Hepatocyte (in vitro differentiated cells): Measurements from ENCODE around the gene SLC8B1. TPM values are rescaled to one million over a fixed set of nuclear protein-coding genes. Genes with fewer than 3 reads are reported as not detected.

Source experiments
- DNase-seq: peaks from one replicate; pipeline ENCODE4 v3.0.0-alpha.2; 2016; ENCODE audit warnings: low spot score
- H2AFZ ChIP-seq: fragments of 200-600 bp; sonication (generic); 2 replicates; pipeline ENCODE4 v1.6.0; 2016; ENCODE audit warnings: antibody characterized with exemption, mild to moderate bottlenecking
- H3K27ac ChIP-seq: fragments of 200-600 bp; sonication (generic); 2 replicates; pipeline ENCODE4 v1.5.1; 2016; ENCODE audit warnings: mild to moderate bottlenecking
- H3K27me3 ChIP-seq: fragments of 200-600 bp; sonication (generic); 2 replicates; pipeline ENCODE4 v1.6.1; 2016
- H3K36me3 ChIP-seq: fragments of 200-600 bp; sonication (generic); replicated peaks from 2 replicates; pipeline ENCODE4 v1.5.1; 2016; ENCODE audit warnings: low read depth; ENCODE audit not compliant: insufficient read depth
- H3K4me1 ChIP-seq: fragments of 200-600 bp; sonication (generic); 2 replicates; pipeline ENCODE4 v1.5.1; 2016; ENCODE audit warnings: mild to moderate bottlenecking, moderate library complexity; ENCODE audit not compliant: insufficient read depth
- H3K4me2 ChIP-seq: fragments of 200-600 bp; sonication (generic); 2 replicates; pipeline ENCODE4 v1.6.0; 2016
- H3K4me3 ChIP-seq: fragments of 200-600 bp; sonication (generic); 2 replicates; pipeline ENCODE4 v1.5.1; 2016; ENCODE audit warnings: mild to moderate bottlenecking
- H3K79me2 ChIP-seq: fragments of 200-600 bp; sonication (generic); 2 replicates; pipeline ENCODE4 v1.6.0; 2017; ENCODE audit warnings: mild to moderate bottlenecking
- H3K9me2 ChIP-seq: fragments of 200-600 bp; sonication (generic); replicated peaks from 2 replicates; pipeline ENCODE4 v1.6.0; 2017; ENCODE audit warnings: mild to moderate bottlenecking; ENCODE audit not compliant: insufficient read depth
- H3K9me3 ChIP-seq: fragments of 200-600 bp; sonication (generic); 2 replicates; pipeline ENCODE4 v1.5.1; 2016; ENCODE audit warnings: low read depth, mild to moderate bottlenecking
- H4K20me1 ChIP-seq: fragments of 200-600 bp; sonication (generic); 2 replicates; pipeline ENCODE4 v1.6.0; 2016; ENCODE audit warnings: mild to moderate bottlenecking; ENCODE audit not compliant: insufficient read depth, poor library complexity, severe bottlenecking
- EZH2 ChIP-seq: fragments of 200-600 bp; sonication (generic); IDR thresholded peaks from 2 replicates; pipeline ENCODE4 v1.6.1; 2016; ENCODE audit warnings: antibody characterized with exemption, mild to moderate bottlenecking, borderline replicate concordance
- EZH2phosphoT487 ChIP-seq: fragments of 200-600 bp; sonication (generic); IDR thresholded peaks from one replicate; pipeline ENCODE4 v1.6.1; 2018; ENCODE audit warnings: antibody characterized with exemption, mild to moderate bottlenecking, low read depth, moderate library complexity; ENCODE audit not compliant: unreplicated experiment, severe bottlenecking
- WGBS: methylation state at CpG from one replicate; pipeline ENCODE4 v1.1.6; 2016; ENCODE audit warnings: low lambda C conversion rate; ENCODE audit errors: missing lambda C conversion rate; 5-methylcytosine and 5-hydroxymethylcytosine counted together
- polyA plus RNA-seq: library from polyadenylated mRNA; unstranded; fragments of >200 nt; fragmentation: Nextera tagmentation; extraction: Ambion mirVana; gene quantifications from 2 replicates; pipeline ENCODE4 v1.2.1, GENCODE V29; 2016
- total RNA-seq: library from RNA; depleted of rRNA; stranded (reverse); fragments of >200 nt; gene quantifications from 2 replicates; pipeline ENCODE4 v1.2.3, GENCODE V29; 2014
- TF ChIP-seq, protein P1 (sequence below): fragments of 200-600 bp; sonication (generic); IDR thresholded peaks from 2 replicates; pipeline ENCODE4 v1.5.1; 2016; ENCODE audit warnings: antibody characterized with exemption, mild to moderate bottlenecking; ENCODE audit not compliant: poor library complexity

The SLC8B1 gene
- total and polyA plus RNA-seq, 2 experiments from 2014 or later, result 15.4 to 17.9 TPM

DNA sequence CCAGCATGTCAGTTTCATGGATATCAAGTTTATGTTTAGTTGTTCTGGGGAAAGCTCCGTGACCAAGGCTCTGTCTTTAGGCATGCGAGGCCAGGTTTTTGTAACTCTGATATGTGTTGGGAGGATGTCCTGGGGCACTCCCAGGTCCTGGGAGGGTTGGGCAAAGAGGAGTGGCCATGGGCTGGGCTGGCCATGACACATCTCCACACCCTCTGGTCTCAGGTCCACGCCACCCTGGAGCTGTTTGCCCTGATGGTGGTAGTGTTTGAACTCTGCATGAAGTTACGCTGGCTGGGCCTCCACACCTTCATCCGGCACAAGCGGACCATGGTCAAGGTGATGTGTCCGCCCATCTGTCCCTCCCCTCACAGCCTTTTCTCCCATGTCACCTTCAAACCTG lies 67.3 kb downstream of the SLC8B1 start:
- TF ChIP-seq EZH2phosphoT487, result no peak
- TF ChIP-seq, protein P1, sequence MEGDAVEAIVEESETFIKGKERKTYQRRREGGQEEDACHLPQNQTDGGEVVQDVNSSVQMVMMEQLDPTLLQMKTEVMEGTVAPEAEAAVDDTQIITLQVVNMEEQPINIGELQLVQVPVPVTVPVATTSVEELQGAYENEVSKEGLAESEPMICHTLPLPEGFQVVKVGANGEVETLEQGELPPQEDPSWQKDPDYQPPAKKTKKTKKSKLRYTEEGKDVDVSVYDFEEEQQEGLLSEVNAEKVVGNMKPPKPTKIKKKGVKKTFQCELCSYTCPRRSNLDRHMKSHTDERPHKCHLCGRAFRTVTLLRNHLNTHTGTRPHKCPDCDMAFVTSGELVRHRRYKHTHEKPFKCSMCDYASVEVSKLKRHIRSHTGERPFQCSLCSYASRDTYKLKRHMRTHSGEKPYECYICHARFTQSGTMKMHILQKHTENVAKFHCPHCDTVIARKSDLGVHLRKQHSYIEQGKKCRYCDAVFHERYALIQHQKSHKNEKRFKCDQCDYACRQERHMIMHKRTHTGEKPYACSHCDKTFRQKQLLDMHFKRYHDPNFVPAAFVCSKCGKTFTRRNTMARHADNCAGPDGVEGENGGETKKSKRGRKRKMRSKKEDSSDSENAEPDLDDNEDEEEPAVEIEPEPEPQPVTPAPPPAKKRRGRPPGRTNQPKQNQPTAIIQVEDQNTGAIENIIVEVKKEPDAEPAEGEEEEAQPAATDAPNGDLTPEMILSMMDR, result no peak
- no peak for TF ChIP-seq EZH2
- Histone ChIP-seq H3K27ac (no peak overlapping the region), H2AFZ (no peak overlapping the region), H3K4me2 (no peak overlapping the region), H3K36me3 (no peaks in the 10 kb centered on the region), H3K79me2 (no peaks in the 10 kb centered on the region), H3K4me3 (no peak overlapping the region), H4K20me1 (no peaks in the 10 kb centered on the region), H3K9me2 (no peaks in the 10 kb centered on the region), H3K4me1 (peaks cover 12% of the 10 kb centered on the region), H3K27me3 (no peaks in the 10 kb centered on the region), H3K9me3 (no peaks in the 10 kb centered on the region)
- no peak for DNase-seq
- WGBS, result 95% methylated on average over 7 of the region's 7 CpGs

DNA sequence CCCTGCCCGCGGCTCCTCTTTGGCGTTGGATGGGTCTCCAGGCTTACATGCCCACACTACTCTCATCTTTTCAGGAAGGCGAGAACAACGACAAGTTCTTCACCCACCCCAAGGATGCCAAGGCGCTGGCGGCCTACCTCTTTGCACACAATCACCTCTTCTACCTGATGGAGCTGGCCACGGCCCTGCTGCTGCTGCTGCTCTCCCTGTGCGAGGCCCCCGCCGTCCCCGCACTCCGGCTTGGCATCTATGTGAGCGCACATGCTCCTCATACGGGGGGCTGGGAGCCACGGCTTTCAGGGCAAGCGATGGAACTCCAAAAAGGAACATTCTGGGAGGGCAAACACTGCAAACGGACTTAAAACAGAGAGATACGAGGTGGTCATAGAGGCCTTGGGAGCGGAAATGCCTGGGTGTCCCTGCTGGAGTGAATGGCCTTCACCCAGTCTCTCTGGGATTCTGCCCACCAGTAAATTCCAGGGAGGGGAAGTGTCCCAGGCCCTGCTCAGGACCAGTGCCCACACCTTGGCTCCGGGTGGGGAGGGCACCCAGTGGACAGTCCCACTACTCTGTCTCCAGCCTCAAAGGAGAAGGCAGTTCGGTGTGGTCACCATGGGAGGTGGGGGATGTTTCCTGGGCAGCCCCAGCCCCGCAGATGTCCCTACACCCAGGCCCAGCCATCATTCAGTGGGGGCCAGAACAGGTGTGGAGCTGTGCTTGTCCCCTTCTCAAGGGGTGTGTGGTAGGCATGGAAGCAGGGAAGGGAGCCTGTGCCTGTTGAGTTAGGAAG lies 68.6 kb downstream of the SLC8B1 start:
- DNase-seq, result no peak
- H3K9me2 ChIP-seq, result no peaks in the 10 kb centered on the region
- H3K9me3 ChIP-seq, result no peaks in the 10 kb centered on the region
- no peaks in the 10 kb centered on the region for H3K27me3 ChIP-seq
- no peak overlapping the region for H3K4me2 ChIP-seq
- no peaks in the 10 kb centered on the region for H3K79me2 ChIP-seq
- no peaks in the 10 kb centered on the region for H4K20me1 ChIP-seq
- no peaks in the 10 kb centered on the region for H3K4me1 ChIP-seq
- H3K27ac ChIP-seq, result no peak overlapping the region
- no peak for TF ChIP-seq EZH2
- TF ChIP-seq, protein P1, result no peak
- TF ChIP-seq EZH2phosphoT487, result no peak
- H2AFZ ChIP-seq, result no peak overlapping the region
- H3K4me3 ChIP-seq, result no peak overlapping the region
- 96% methylated on average over 23 of the region's 23 CpGs for WGBS
- no peaks in the 10 kb centered on the region for H3K36me3 ChIP-seq

- Histone ChIP-seq H3K4me2 (no peak overlapping the region), H4K20me1 (no peaks in the 10 kb centered on the region), H3K4me1 (peaks cover 7% of the 10 kb centered on the region), H3K27ac (no peak overlapping the region), H3K27me3 (no peaks in the 10 kb centered on the region), H2AFZ (no peak overlapping the region), H3K79me2 (no peaks in the 10 kb centered on the region), H3K9me3 (no peaks in the 10 kb centered on the region), H3K36me3 (no peaks in the 10 kb centered on the region), H3K4me3 (no peak overlapping the region), H3K9me2 (no peaks in the 10 kb centered on the region)
- 92% methylated on average over 9 of the region's 9 CpGs for WGBS
- no peak for DNase-seq
- TF ChIP-seq, protein P1, result no peak
- TF ChIP-seq EZH2 (no peak), EZH2phosphoT487 (no peak)
Measured at GRCh38 chr12:113263431-113263963, 71.4 kb downstream of the SLC8B1 start.
